Immature natural killer cell (primary cell): ENCODE measurements around the gene CNTN1. TPM values are rescaled to one million over a fixed set of nuclear protein-coding genes. Genes with fewer than 3 reads are reported as not detected.

ENCODE experiments used
- DNase-seq, 3 donors: peaks; one replicate each; pipeline ENCODE4 v3.0.0; 2022; ENCODE audit warnings: mixed read lengths in 1 of 3
- H3K27ac Mint-ChIP-seq, 6 donors: one replicate each; pipeline ENCODE4 v1.8.0; 2020; ENCODE audit warnings: mixed read lengths in 6 of 6, mild to moderate bottlenecking in 5 of 6, inconsistent platforms in 4 of 6, moderate library complexity in 3 of 6
- H3K27me3 Mint-ChIP-seq, 3 donors: one replicate each; pipeline ENCODE4 v1.8.0; 2020 to 2021; ENCODE audit warnings: low read depth in 3 of 3, mild to moderate bottlenecking in 3 of 3, mixed read lengths in 3 of 3, moderate library complexity in 3 of 3, inconsistent platforms in 1 of 3
- H3K36me3 Mint-ChIP-seq, 3 donors: one replicate each; pipeline ENCODE4 v1.8.0; 2020; ENCODE audit warnings: mixed read lengths in 3 of 3, inconsistent platforms in 2 of 3, mild to moderate bottlenecking in 2 of 3
- H3K4me1 Mint-ChIP-seq, 2 donors: one replicate each; pipeline ENCODE4 v1.8.0; 2020; ENCODE audit warnings: inconsistent platforms in 2 of 2, mild to moderate bottlenecking in 2 of 2, mixed read lengths in 2 of 2, moderate library complexity in 1 of 2
- H3K4me3 Mint-ChIP-seq, 5 donors: one replicate each; pipeline ENCODE4 v1.8.0; 2020; ENCODE audit warnings: mild to moderate bottlenecking in 5 of 5, mixed read lengths in 5 of 5, inconsistent platforms in 3 of 5, moderate library complexity in 3 of 5
- H3K9me3 Mint-ChIP-seq, 6 donors: one replicate each; pipeline ENCODE4 v1.8.0; 2020; ENCODE audit warnings: mild to moderate bottlenecking in 6 of 6, mixed read lengths in 6 of 6, inconsistent platforms in 4 of 6, moderate library complexity in 3 of 6
- polyA plus RNA-seq, 3 donors: library from polyadenylated mRNA; unstranded; fragments of 300-500 nt; fragmentation: Illumina TruSeq; gene quantifications; one replicate each; pipeline ENCODE4 v1.2.3, GENCODE V29; 2021

Gene CNTN1
- polyA plus RNA-seq, 3 donors from 2014 or later, result not detected

DNA sequence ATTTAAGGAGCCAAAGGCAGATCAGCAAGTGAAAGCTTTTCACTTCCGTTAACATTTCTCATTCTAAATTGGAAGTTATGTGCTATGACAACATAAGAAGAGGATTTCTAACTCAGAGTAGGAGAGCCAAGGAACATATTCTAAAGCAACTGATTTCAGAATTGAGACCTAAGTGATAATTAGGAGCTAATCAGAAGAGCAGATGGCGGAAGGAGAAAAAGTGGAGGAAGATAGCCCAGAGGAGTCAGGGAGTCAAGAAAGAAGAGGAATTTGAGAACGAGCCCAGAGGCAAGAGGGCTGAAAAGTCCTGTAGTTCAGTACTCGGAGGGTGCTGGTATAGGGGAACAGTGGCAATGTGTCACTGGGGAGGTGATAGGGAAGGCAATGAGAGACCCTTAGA, 162.4 kb downstream of the CNTN1 start:
- Mint-ChIP-seq H3K4me1 (no peaks in the 10 kb centered on the region), H3K27me3 (no peaks in the 10 kb centered on the region), H3K4me3 (no peak overlapping the region), H3K9me3 (peaks cover 4 to 61% (median 21%) of the 10 kb centered on the region in 6 donors), H3K36me3 (peaks cover 0 to 10% (median 0%) of the 10 kb centered on the region in 3 donors), H3K27ac (no peak overlapping the region)
- no peak for DNase-seq

DNA sequence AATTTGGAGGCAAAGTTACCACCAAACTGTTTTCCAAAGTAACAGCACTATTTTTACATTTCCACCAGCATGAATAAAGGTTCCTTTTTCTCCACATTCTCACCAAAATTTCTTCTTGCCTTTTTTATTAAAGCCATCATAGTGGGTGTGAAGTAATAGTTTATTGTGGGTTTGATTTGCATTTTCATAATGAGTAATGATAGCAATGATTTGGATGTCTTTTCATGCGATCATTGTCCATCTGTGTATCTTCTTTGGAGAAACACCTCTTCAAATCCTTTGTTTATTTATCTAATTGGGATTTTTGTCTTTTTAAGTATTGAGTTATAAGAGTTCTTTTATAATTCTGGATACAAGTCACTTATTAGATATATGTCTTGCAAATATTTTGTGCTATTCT, 172.7 kb downstream of the CNTN1 start:
- Mint-ChIP-seq H3K9me3 (peaks cover 5 to 36% (median 10%) of the 10 kb centered on the region in 6 donors), H3K4me3 (no peak overlapping the region), H3K36me3 (no peaks in the 10 kb centered on the region), H3K27me3 (no peaks in the 10 kb centered on the region), H3K27ac (no peak overlapping the region), H3K4me1 (no peaks in the 10 kb centered on the region)
- DNase-seq, result no peak

DNA sequence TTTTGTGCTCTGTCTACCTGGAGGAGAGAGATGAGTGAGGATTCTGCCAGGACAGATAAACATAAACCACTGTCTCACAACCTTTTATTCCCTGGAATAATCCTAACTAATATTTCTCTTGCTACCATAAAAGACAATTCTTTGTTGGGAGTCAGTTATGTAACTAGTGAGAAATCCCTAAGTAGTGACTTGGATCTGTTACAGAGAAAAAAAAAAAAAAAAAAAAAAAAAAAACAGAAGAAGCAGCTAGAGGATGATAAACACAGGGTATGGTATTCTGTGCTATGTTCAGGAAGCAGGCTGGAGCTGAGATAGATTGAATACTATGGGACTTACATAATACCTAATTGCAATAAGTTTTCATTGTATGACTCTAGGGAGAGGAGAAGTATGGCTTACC, 178.7 kb downstream of the CNTN1 start:
- no peak overlapping the region for H3K4me3 Mint-ChIP-seq
- H3K27ac Mint-ChIP-seq, result no peak overlapping the region
- H3K36me3 Mint-ChIP-seq, result no peaks in the 10 kb centered on the region
- H3K4me1 Mint-ChIP-seq, result no peaks in the 10 kb centered on the region
- peaks cover 0 to 2% (median 0%) of the 10 kb centered on the region in 3 donors for H3K27me3 Mint-ChIP-seq
- no peak for DNase-seq
- H3K9me3 Mint-ChIP-seq, result peaks cover 7 to 43% (median 13%) of the 10 kb centered on the region in 6 donors

DNA sequence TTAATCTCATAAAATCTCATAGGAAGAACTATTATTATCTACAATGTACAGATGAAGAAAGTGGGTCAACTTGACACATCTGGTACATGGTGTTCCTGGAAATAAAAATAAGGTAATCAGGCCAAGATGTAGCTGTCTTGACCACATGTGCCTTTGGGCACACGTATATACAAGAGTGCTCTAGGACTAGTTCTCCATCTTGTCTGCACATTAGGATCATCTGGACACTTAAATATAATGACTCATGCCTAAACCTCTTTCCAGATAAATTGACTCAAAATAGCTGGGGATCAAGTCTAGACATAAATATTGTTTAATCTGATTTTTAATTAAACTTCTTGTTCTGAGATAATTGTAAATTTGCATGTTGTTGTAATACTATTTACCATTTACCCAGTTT, 182.6 kb downstream of the CNTN1 start:
- no peaks in the 10 kb centered on the region for H3K4me1 Mint-ChIP-seq
- H3K4me3 Mint-ChIP-seq, result no peak overlapping the region

DNA sequence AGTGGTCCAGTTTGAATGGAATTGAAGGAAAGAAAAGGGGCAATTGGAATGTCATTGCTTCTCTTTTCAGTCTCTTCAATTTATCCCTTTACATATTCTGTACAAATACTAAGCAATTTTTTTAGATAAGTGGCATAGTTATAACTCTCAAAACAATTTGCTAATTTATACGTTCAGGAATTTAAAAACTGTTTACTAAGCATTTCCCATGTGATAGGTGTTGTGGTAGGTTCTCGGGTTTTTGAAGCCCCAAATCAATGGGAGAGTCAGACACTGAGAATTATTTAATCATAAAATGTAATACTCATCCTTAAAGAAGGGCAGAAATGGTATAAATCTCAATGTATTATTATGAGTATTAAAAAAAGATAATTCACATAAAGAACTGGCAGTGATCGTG, 197.1 kb downstream of the CNTN1 start:
- Mint-ChIP-seq H3K9me3 (peaks cover 3 to 21% (median 7%) of the 10 kb centered on the region in 6 donors), H3K36me3 (no peaks in the 10 kb centered on the region), H3K4me1 (no peaks in the 10 kb centered on the region), H3K27me3 (no peaks in the 10 kb centered on the region), H3K27ac (no peak overlapping the region), H3K4me3 (no peak overlapping the region)
- DNase-seq, result no peak

More for the DNA sequence above, 182.6 kb downstream of the CNTN1 start:
- H3K9me3 Mint-ChIP-seq, result peaks cover 5 to 43% (median 11%) of the 10 kb centered on the region in 6 donors
- no peak for DNase-seq
- H3K27me3 Mint-ChIP-seq, result peaks cover 0 to 2% (median 0%) of the 10 kb centered on the region in 3 donors
- no peak overlapping the region for H3K27ac Mint-ChIP-seq
- no peaks in the 10 kb centered on the region for H3K36me3 Mint-ChIP-seq

DNA sequence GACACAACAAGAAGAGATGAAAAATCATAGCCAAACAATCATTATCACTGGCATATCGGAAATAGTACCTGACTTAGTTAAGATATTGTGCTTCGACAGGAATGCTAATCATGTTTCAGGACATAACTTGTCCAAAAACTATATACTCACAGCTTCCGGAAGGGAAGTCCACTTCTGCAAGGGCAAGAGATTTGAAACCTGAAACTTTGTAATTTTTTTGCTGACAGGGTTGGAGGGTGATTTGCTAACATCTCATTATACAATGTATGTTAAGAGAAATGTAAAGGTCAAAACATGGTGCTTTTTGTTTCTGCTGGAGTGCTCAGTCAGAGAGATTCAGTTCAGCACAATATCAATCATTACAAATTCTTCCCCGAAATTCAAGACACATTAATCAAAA, 200.3 kb downstream of the CNTN1 start:
- no peak overlapping the region for H3K27ac Mint-ChIP-seq
- no peaks in the 10 kb centered on the region for H3K36me3 Mint-ChIP-seq
- DNase-seq, result no peak
- peaks cover 4 to 17% (median 9%) of the 10 kb centered on the region in 6 donors for H3K9me3 Mint-ChIP-seq
- no peaks in the 10 kb centered on the region for H3K4me1 Mint-ChIP-seq
- H3K27me3 Mint-ChIP-seq, result no peaks in the 10 kb centered on the region
- no peak overlapping the region for H3K4me3 Mint-ChIP-seq

DNA sequence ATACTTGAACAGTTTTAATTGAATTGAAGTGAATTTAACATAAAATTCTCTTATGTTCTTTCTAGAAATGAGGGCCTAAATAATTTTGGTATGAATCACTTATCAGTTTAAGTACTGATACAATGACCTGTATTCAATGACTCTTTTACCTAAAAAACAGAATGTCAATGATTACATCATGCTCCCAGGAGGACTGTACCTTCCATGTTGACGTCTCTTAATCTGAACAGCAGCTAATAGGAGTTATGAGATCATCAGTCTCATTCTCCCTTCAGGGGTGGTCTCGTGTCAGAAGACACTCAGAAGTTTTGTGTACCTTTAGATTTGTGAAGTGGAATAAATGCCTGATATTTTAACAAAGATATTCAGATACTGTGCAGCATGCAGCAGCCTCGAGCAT, 206.3 kb downstream of the CNTN1 start:
- no peak for DNase-seq
- no peak overlapping the region for H3K27ac Mint-ChIP-seq

DNA sequence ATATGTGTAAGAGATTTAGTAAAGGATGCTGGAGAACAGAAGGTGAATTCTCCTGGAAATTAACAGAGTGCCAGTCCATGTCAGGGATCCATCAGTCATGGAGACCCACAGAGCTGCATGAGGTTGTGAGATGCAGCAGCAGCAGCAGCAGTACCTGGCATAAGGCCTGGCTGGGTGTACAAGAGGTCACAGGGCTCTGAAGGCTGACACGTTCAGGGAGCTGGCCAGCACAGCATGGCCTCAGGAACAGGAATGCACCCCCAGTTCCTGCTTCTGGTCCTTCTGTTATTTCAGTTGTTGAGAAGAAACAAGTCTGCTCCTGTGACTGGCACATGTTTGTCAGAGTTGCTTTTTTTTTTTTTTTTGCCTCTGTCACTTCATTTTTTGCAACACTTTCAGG, 210.8 kb downstream of the CNTN1 start:
- Mint-ChIP-seq H3K27ac (no peak overlapping the region), H3K4me1 (no peaks in the 10 kb centered on the region), H3K4me3 (no peak overlapping the region), H3K9me3 (peaks cover 0 to 12% (median 3%) of the 10 kb centered on the region in 6 donors), H3K36me3 (no peaks in the 10 kb centered on the region), H3K27me3 (peaks cover 0 to 1% (median 0%) of the 10 kb centered on the region in 3 donors)
- DNase-seq, result no peak

More for the DNA sequence above, 206.3 kb downstream of the CNTN1 start:
- H3K36me3 Mint-ChIP-seq, result no peaks in the 10 kb centered on the region
- no peaks in the 10 kb centered on the region for H3K4me1 Mint-ChIP-seq
- no peak overlapping the region for H3K4me3 Mint-ChIP-seq
- peaks cover 0 to 21% (median 8%) of the 10 kb centered on the region in 6 donors for H3K9me3 Mint-ChIP-seq
- H3K27me3 Mint-ChIP-seq, result no peaks in the 10 kb centered on the region

DNA sequence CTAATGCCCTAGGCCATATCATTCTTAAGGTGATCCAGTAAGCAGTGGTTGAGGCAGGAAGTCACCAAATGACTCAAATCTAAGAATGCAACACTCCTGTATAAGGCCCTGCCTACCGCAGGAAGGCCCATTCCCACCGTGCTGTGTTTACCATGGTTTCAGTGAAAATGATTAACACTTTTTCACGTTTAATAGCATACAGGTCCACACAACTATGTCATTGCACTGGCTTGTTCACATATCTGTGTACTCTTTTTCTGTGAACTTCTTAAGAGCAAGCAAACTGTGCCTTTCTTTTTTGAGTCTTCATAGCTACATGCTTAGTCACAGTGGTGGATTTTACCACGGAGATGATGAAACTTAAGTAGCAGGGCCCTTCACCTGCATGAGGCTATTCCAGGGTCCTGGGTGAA, 214.9 kb downstream of the CNTN1 start:
- Mint-ChIP-seq H3K4me1 (no peaks in the 10 kb centered on the region), H3K9me3 (peaks cover 0 to 12% (median 3%) of the 10 kb centered on the region in 6 donors), H3K36me3 (no peaks in the 10 kb centered on the region), H3K4me3 (no peak overlapping the region), H3K27ac (no peak overlapping the region), H3K27me3 (peaks cover 0 to 1% (median 0%) of the 10 kb centered on the region in 3 donors)
- no peak for DNase-seq

DNA sequence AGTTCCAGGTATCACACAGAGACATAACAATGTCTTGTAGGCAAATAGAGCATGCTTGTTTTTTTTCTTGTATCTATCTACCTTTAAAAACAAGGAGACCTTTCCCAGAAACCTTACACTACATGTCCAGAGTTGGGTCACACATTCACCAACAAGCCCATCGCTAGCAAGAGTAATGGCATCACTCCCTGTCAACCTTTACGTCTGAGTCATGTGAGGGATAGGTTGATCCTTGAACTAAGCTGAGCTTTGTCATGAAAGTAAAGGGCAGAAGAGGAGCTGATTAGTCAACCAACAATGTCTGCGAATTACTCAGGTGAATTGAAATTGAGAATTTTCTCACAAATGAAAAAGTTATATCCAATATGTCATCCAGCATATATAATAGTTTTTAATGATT, 219.4 kb downstream of the CNTN1 start:
- no peaks in the 10 kb centered on the region for H3K27me3 Mint-ChIP-seq
- H3K36me3 Mint-ChIP-seq, result no peaks in the 10 kb centered on the region
- no peak overlapping the region for H3K27ac Mint-ChIP-seq
- no peak for DNase-seq
- peaks cover 0 to 12% (median under 1%) of the 10 kb centered on the region in 6 donors for H3K9me3 Mint-ChIP-seq
- no peak overlapping the region for H3K4me3 Mint-ChIP-seq
- H3K4me1 Mint-ChIP-seq, result no peaks in the 10 kb centered on the region

DNA sequence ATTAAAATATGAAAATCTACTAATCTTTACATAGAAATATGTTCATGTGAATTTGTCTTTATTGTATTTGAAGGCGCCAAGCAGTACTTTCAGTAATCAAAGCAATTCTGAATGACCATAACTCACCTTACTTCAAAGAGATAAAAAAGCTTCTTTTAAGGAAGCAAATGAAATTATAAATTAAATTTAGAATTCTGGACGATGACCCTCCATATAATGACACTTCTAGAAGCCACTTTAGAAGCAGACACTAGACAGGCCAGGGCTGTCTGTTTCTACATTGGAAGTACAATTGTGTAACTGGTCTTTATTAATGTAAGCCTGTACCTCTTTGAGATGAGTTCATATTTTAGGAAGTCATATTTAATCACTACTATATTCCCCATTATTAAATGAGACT, 222.9 kb downstream of the CNTN1 start:
- no peaks in the 10 kb centered on the region for H3K36me3 Mint-ChIP-seq
- peaks cover 0 to 7% (median 0%) of the 10 kb centered on the region in 6 donors for H3K9me3 Mint-ChIP-seq
- no peak for DNase-seq
- no peak overlapping the region for H3K27ac Mint-ChIP-seq
- no peaks in the 10 kb centered on the region for H3K4me1 Mint-ChIP-seq
- peaks cover 0 to 2% (median 0%) of the 10 kb centered on the region in 3 donors for H3K27me3 Mint-ChIP-seq
- H3K4me3 Mint-ChIP-seq, result no peak overlapping the region

DNA sequence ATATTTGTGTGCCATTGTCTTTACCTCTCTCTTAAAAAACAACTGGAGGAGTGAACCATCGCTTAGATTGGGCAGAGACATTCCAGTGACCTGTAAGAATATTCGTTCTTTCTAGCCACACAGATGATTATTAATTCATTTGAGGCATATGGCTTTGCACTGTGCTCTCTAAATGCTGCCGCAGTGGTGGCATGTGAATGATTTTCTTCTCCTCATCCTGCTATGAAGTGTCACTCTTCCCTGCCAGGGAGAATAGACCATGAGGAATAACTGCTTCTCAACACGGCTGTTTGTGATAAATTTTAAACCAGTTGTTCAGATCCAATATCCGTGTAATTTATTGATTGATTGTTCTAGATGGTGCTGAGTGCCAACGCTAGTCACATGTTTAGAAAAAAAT, 225.3 kb downstream of the CNTN1 start:
- Mint-ChIP-seq H3K4me3 (no peak overlapping the region), H3K27ac (no peak overlapping the region), H3K36me3 (no peaks in the 10 kb centered on the region), H3K9me3 (peaks cover 0 to 5% (median 0%) of the 10 kb centered on the region in 6 donors), H3K4me1 (no peaks in the 10 kb centered on the region), H3K27me3 (peaks cover 0 to 2% (median 2%) of the 10 kb centered on the region in 3 donors)
- no peak for DNase-seq

DNA sequence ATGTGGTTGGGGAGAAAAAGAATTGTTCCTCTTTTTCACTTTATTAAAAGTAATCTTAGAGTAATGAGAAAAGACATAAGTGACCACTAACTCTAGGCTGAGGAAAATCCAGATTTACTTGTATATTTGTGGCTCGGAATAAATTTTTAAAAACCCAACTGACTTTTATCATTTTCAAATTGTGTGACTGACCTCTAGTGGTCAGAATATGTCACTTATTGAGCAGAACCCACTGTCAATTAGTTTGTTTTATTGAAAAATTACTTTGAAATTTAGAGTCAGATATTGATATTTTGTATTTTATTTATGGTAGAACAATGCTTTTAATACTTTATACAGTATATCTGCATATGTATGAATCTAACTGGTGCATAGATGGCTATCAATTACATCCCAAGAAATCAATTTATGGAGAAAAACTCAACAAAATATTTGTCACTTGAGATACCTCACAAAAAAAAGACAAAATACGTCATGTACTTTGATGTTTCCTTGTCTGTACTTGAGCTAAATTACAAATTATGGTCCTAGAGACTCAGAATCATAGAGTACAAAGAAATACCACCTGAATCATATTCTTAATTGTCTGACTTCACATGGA, 229.4 kb downstream of the CNTN1 start:
- H3K36me3 Mint-ChIP-seq, result no peaks in the 10 kb centered on the region
- no peaks in the 10 kb centered on the region for H3K4me1 Mint-ChIP-seq
- H3K27me3 Mint-ChIP-seq, result peaks cover 0 to 2% (median 2%) of the 10 kb centered on the region in 3 donors
- H3K27ac Mint-ChIP-seq, result no peak overlapping the region
- no peak for DNase-seq
- no peak overlapping the region for H3K4me3 Mint-ChIP-seq
- H3K9me3 Mint-ChIP-seq, result peaks cover 0 to 7% (median under 1%) of the 10 kb centered on the region in 6 donors

DNA sequence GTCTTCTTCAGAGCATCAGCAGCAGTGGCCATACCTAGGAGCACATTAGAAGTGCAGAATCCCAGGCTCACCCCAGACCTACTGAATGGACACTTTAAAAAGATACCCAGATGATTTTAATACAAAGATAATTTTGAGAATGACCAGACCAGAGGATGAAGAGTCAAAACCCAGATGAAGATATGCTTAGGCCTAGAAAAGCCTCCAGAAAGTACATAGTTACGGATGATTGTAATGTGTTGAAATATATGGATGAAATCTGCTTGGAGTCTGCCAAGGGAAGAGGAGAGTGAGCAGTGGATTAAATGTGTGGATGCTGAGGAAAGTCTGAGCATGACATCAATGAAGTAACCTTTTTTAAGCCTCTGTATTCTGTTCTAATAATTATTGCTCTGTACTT, 245.7 kb downstream of the CNTN1 start:
- no peaks in the 10 kb centered on the region for H3K4me1 Mint-ChIP-seq
- no peaks in the 10 kb centered on the region for H3K27me3 Mint-ChIP-seq
- no peak overlapping the region for H3K4me3 Mint-ChIP-seq
- H3K27ac Mint-ChIP-seq, result no peak overlapping the region
- no peaks in the 10 kb centered on the region for H3K36me3 Mint-ChIP-seq
- DNase-seq, result no peak
- H3K9me3 Mint-ChIP-seq, result peaks cover 0 to 6% (median 0%) of the 10 kb centered on the region in 6 donors

DNA sequence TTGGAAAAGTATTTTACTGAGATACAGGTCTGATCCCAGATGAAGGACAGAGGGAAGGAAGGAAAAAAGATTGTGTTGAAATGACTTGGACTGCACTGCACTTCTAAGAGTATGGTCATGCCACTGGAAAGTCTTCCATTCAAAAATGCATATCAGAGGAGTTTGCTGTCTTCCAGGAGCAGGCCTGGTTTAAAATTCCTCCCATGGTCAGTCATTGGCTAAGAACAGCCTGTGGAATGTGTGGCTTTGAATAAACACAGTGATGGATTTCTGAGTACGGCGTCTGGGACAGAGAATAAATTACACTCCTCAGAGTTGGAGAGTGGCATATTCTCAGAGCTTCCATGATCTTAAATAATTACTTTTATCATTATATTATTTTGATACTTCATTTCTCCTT, 250.1 kb downstream of the CNTN1 start:
- no peak for DNase-seq
- no peak overlapping the region for H3K27ac Mint-ChIP-seq
- no peaks in the 10 kb centered on the region for H3K27me3 Mint-ChIP-seq
- H3K4me3 Mint-ChIP-seq, result no peak overlapping the region
- no peaks in the 10 kb centered on the region for H3K36me3 Mint-ChIP-seq
- H3K4me1 Mint-ChIP-seq, result no peaks in the 10 kb centered on the region
- H3K9me3 Mint-ChIP-seq, result no peaks in the 10 kb centered on the region
